PFSK-1 (cell line): Measurements from ENCODE around the gene CABYR.

Experiments
- FOXP2 ChIP-seq: optimal IDR thresholded peaks from 2 replicates; pipeline ENCODE3; 2011; ENCODE audit warnings: borderline replicate concordance, control low read depth, inconsistent platforms; ENCODE audit not compliant: insufficient read depth; ENCODE audit errors: extremely low read length, extremely low read depth
- POLR2AphosphoS5 ChIP-seq: IDR thresholded peaks from 2 replicates; pipeline ENCODE4 v1.6.1; 2012; ENCODE audit warnings: low read depth, mild to moderate bottlenecking, control low read depth, low read length, moderate library complexity
- REST ChIP-seq, 2 experiments: IDR thresholded peaks; 2 replicates each; pipeline versions ENCODE4 v1.6.1 to v1.8.0; 2011 to 2012; ENCODE audit warnings: low read depth in 2 of 2, low read length in 2 of 2, control low read depth in 1 of 2, inconsistent platforms in 1 of 2, mild to moderate bottlenecking in 1 of 2, moderate library complexity in 1 of 2; ENCODE audit not compliant: insufficient read depth in 1 of 2
- SIN3A ChIP-seq: IDR thresholded peaks from 2 replicates; pipeline ENCODE4 v1.6.1; 2012; ENCODE audit warnings: mild to moderate bottlenecking, low read length, moderate library complexity, borderline replicate concordance; ENCODE audit not compliant: insufficient read depth
- TAF1 ChIP-seq: IDR thresholded peaks from 2 replicates; pipeline ENCODE4 v1.6.1; 2012; ENCODE audit warnings: low read length, control low read depth, borderline replicate concordance; ENCODE audit not compliant: insufficient read depth

The CABYR gene

GRCh38 chr18:24115628-24116027 is 23.2 kb upstream of the CABYR start:
- TF ChIP-seq FOXP2 = no peak
- TF ChIP-seq REST (IDR thresholded peaks at IDR 0.05; ENCODE audit: insufficient read depth in 1 of 2, low read depth in 2 of 2, low read length in 2 of 2) = no peak
- no peak for TF ChIP-seq TAF1
- TF ChIP-seq POLR2AphosphoS5 = no peak

GRCh38 chr18:24118750-24119577 is 19.9 kb upstream of the CABYR start:
- TF ChIP-seq FOXP2 (no peak), SIN3A (no peak), REST (IDR thresholded peaks at IDR 0.05; ENCODE audit: insufficient read depth in 1 of 2, low read depth in 2 of 2, low read length in 2 of 2) (no peak), TAF1 (no peak), POLR2AphosphoS5 (no peak)

- no peak for TF ChIP-seq POLR2AphosphoS5
- TF ChIP-seq FOXP2 = no peak
- TF ChIP-seq SIN3A = no peak
- TF ChIP-seq TAF1 = no peak
- TF ChIP-seq REST (IDR thresholded peaks at IDR 0.05; ENCODE audit: insufficient read depth in 1 of 2, low read depth in 2 of 2, low read length in 2 of 2) = no peak
These were observed 18.2 kb upstream of the CABYR start for GRCh38 chr18:24120676-24121075.

- no peak for TF ChIP-seq SIN3A
- TF ChIP-seq TAF1 = no peak
- no peak for TF ChIP-seq POLR2AphosphoS5
- no peak for TF ChIP-seq REST (IDR thresholded peaks at IDR 0.05; ENCODE audit: insufficient read depth in 1 of 2, low read depth in 2 of 2, low read length in 2 of 2)
- TF ChIP-seq FOXP2 = no peak
These were observed 17.2 kb upstream of the CABYR start for GRCh38 chr18:24121625-24122024.
